Astrocyte of the spinal cord (primary cell): Measurements from ENCODE around the gene ITPKB.

Experiments used
- DNase-seq: peaks from one replicate; pipeline ENCODE4 v3.0.0; 2011; ENCODE audit warnings: low read depth, low spot score
- H3K4me3 ChIP-seq: 2 replicates; pipeline ENCODE4 v1.5.1; 2011; ENCODE audit warnings: low read depth, mild to moderate bottlenecking, low read length, moderate library complexity
- CTCF ChIP-seq: IDR thresholded peaks from 2 replicates; pipeline ENCODE4 v1.5.1; 2012; ENCODE audit warnings: low read depth, mild to moderate bottlenecking, low read length, inconsistent platforms
- in situ Hi-C: cut with HindIII; loops from 2 replicates; pipeline ENCODE4 v1.10.0; 2017; ENCODE audit warnings: low sequenced_read_pairs

ITPKB gene

GRCh38 chr1:226659641-226660040 lies 79.4 kb downstream of the ITPKB start:
- no peak for DNase-seq
- TF ChIP-seq CTCF = no peak
- no peak overlapping the region for H3K4me3 ChIP-seq
- in situ Hi-C loops = no loop called here

- in situ Hi-C loops = no loop called here
- H3K4me3 ChIP-seq = no peak overlapping the region
- no peak for DNase-seq
- no peak for TF ChIP-seq CTCF
Observed at GRCh38 chr1:226659136-226659535, 79.9 kb downstream of the ITPKB start.

- no peak for TF ChIP-seq CTCF
- in situ Hi-C loops = no loop called here
- DNase-seq = no peak
- H3K4me3 ChIP-seq = no peak overlapping the region
Observed at GRCh38 chr1:226658546-226659125, 80.4 kb downstream of the ITPKB start.

DNA sequence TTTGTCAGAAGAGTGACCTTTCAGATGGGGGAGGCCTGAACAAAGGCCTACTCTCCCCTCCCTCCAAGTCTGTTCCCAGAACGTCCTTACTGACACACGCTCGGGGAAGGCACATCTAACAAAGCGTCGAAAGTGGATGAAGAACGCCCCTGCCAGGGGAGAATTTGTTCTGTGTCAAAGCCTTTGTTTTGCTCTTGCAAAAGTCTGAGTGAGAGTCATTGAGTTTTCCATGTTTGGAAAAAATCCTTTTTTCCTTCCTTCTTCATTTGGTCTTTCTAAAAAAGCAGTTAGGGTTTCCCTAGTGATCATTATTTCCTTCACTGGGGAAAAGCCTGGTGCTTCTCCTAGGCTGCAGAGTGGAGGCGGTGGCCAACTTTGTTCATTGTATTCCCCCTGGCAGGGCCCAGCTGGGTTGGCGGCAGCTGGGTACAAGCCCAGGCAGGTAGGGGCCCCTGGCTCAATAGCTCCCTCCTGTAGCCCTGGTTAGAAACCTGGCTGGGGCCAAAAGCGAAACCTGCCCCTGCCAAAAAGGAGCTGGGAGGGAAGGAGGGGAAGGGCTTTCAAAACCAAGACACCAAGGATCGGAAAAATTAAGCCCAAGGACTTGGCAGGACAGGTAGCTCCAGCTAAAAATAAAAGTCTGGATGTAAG lies 81.1 kb downstream of the ITPKB start:
- no peak for DNase-seq
- H3K4me3 ChIP-seq = no peak overlapping the region

DNA sequence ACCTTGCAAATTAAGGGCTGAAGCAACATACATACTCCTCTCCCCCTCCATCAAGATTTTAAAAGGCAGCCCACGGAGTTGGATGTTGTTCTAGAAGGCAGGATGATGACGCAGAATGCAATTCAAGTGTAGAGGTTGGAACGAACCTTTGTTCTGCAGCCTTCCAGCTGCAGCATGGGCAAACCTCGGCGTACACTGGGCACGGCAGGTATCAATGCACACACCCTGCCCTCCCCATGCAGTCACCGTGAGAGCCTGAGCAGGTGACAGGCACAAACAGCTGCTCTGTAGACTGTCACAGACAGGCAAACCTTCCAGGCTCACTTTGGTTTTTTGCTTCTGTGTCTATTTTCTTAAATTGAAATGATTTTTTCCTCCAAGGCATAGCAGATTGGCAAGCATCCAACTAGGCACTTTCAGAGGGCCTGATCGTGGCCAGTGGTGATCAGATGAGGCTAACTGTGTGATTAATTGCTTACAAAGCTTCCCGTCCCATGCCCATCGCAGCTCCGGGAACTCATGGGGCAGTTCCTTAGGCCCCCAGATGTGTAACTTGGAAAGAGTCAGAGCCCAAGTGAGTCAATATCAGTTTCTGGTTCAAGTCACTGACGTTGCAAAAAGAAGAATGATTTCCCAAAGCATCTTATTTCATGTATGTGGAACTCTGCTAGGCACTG lies 82.3 kb downstream of the ITPKB start:
- TF ChIP-seq CTCF = no peak
- DNase-seq = peak; percentile 83
- in situ Hi-C loops = no loop called here
- no peak overlapping the region for H3K4me3 ChIP-seq

More for the DNA sequence above, 81.1 kb downstream of the ITPKB start:
- in situ Hi-C loops = no loop called here
- TF ChIP-seq CTCF = no peak

GRCh38 chr1:226656201-226656600 lies 82.9 kb downstream of the ITPKB start:
- no peak for DNase-seq
- no peak for TF ChIP-seq CTCF
- in situ Hi-C loops = no loop called here
- no peak overlapping the region for H3K4me3 ChIP-seq
